Brain pericyte (primary cell): Measurements from ENCODE around the gene GRM1.
A peak's percentile ranks its signal among the peaks of the same experiment; 100 is the strongest.
"Not testable (repeated sequence)": the region's sequence is repeated elsewhere in the genome, so short reads cannot be mapped to it uniquely, and the experiment has no call there.

ENCODE experiments used
- DNase-seq: peaks from one replicate; pipeline ENCODE4 v3.0.0-alpha.2; 2012; ENCODE audit warnings: low read depth, low spot score

GRM1 gene

DNA sequence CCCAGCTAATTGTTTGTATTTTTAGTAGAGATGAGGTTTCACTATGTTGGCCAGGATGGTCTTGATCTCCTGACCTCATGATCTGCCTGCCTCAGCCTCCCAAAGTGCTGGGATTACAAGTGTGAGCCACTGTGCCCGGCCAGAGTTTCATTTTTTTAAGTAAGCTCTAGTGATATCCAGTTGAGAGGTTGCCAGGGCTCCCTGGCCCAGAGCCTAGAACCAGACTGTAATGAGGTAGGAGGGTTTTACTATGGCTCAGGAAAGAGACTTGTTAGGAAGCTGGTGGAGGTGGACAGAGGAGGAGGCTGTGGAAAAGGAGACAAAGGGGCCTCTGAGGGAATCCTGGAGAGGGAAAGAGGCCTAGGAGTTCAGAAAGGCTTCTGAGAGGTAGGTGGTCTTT is 242.3 kb downstream of the GRM1 start:
- DNase-seq = not testable (repeated sequence)

DNA sequence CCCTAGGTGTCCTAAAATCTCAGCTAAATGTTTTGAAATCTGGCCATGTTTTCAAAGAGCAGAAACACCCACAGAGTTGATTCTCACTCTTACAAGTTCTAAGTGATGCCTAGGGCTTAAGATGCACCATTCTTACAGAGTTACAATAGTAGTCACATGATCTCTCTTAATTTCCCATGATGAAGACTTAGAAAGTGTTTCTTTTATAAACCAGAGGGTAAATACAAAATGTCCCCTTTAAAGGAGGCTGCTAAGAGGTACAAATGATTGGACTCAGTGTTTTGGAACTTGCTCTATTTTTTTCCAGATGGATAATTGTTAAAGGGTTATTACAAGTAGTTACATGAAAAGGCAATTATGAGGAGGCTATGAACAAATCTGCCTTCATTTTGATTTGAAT is 244.6 kb downstream of the GRM1 start:
- no peak for DNase-seq

DNA sequence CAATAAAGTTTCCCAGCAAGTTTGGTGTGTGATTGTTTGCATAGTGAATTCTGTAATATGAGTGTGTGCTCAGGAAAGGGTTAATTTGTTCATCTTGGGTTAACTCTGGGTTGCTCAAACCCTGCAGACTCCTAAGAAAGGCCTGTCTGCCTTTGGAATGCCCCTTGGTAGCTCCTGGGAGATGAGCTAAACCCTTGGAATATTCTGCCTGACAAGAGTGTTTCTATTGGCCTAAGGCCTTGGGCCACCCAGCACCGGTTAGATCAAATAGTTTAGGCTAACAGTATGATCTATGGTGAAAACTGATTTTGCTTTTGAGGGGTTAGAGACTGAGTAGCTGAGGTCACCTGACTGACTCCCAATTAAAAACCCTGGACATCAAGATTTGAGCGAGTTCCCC is 248.3 kb downstream of the GRM1 start:
- no peak for DNase-seq

DNA sequence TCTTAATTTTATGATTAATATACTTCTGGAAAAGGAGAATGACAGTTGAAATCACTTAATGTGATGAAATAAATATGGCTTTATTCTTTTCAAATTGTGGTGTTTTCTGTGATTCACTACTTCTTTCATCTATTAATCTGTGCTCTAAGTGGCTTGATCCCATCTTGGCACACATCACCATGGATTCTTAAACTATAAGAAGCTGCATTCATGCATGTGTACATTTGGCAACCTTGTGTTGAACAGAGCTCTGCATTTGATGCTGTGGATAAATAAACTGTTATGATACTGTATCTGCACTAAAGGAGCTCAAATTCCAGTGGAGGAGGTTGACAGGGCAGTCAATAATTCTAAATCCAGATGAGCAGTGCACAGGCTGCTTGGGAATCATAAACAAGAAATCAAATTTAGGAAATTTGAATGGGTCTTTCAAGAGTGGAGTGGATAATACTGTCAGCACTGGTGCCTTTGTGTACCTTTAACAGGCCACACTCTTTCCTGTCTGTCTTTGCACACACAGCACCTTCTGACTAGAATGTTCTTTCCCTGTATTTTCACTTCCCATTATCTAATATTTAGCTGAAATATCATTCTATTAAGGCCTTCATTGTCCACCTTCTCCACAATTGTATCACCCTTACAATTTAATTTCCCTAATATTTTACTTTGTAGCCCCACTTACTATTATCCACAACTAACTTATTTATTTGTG is 252.9 kb downstream of the GRM1 start:
- no peak for DNase-seq

DNA sequence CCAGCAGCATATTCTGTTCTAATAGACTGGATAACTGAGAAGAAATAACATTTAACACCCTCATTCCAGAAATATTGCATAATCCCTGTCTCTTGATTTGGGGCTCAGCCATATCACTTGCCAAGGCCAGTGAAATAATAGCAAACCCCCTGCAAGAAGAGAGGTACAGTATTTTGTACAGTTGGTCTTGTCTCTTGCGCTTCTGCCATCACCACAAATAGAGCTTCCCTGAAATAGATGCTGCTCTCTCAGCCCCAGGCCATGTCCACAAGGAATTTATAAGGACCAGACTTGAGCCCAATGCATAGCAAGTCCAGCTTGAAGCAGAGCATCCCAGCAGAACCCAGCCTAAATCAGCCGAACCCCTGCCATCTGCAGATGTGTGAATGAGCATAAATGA is 254.0 kb downstream of the GRM1 start:
- DNase-seq = no peak

DNA sequence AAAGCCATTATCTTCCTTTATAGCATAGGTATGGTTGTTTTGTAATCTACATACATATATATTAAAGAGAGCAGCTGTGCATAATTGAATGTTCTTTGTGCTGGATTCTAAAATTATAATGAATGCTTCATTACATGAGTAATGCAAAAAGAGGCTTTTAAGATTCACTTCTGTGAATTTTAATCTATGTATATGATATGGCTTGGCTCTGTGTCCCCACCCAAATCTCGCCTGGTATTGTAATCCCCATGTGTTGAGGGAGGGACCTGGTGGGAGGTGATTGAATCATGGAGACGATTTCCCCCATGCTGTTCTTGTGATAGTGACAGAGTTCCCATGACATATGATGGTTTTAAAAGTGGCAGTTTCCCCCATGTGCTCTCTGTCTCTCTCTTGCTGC is 255.4 kb downstream of the GRM1 start:
- DNase-seq = no peak

DNA sequence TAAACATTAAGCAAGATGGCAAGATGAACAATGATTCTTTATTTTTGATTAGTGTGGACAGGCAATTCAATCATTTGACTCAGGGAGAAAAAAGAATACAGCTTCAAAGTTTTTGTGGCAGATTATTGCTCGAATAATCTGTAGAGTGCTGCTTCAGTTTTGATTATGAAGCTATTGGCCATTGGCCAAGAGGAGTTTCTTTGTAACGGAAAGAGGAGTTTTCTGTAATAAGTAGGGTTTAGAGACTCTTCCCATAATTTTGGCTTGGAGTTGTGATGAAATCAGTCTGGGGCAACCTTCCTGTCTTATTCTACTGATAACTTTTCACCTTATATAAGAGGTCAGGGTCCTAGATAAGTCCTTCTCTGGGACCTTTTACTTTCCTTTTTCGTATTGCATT is 258.1 kb downstream of the GRM1 start:
- DNase-seq = no peak

DNA sequence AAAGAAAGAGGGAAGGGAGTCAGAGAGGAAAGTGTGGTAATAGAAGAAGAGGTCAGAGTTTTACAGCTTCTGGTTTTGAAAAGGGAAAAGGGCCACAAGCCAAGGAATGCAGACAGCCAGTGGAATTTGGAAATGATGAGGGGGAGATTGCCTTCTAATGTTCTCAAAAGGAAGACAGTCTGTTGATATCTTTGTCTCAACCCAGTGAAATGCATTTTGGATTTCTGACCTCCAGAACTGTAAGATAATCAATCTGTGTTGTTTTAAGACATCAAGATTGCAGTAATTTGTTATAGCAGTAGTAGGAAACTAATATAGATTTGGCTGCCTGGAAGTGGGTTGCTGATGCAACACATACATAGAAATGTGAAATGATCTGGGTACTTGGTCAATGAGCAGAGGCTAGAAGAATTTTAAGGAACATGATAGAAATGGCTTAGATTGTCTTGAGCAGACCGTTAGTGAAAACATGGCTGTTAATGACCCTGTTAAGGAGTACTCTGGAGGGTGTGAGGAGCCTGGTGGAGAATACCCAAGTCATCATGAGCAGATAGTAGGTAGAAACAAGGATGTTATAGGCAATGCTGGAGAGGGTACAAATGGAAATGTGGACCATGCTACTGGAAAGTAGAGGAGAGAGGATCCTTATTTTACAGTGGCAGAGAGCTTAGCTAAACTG is 259.0 kb downstream of the GRM1 start:
- no peak for DNase-seq

DNA sequence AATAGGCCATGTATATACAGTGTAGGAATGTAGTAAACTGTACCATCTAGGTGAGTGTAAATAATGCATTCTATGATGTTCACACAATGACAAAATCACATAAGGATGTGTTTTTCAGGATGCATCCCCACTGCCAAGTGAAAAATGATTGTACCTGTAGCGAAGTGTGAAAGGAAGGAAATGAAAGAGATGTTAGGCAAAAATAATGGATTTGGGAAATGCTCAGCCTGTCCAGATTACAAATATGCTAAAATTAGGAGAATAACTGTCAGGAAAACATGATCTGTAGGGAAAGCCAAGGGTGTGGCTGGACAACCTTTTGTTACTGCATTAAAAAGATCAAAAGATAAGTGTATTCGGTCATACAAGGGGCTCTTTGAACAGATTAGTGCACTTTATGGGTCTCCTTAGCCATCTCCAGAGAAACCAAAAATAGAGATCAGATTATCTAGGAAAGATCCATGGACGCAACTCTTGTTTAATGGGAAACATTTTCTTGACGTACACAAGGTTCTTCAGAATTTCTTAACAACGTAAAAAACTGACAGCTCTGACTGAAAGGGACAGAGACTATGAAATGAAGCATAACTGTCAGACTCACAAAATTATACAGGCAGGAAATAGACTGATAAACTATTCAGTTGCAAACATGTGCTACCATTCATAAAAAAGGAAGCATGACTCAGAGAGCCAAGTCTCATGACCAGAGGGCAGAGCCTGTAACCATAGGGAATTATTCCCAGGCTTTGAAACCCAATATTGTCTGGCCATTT is 261.1 kb downstream of the GRM1 start:
- peak; percentile 55 for DNase-seq

DNA sequence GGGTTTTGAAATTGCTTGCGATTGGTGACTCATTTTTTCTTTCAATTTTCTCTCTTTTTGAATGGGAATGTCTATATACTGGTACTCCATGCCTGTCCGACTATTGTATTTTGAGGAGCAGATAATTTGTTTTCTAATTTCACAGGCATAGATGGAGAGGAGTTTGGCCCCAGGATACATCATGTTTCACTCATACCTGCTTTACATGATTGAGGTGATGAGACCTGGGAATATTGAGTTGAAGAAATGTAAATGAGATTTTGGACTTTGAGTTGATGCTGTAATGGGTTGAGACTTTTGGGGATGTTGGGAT is 261.7 kb downstream of the GRM1 start:
- no peak for DNase-seq

DNA sequence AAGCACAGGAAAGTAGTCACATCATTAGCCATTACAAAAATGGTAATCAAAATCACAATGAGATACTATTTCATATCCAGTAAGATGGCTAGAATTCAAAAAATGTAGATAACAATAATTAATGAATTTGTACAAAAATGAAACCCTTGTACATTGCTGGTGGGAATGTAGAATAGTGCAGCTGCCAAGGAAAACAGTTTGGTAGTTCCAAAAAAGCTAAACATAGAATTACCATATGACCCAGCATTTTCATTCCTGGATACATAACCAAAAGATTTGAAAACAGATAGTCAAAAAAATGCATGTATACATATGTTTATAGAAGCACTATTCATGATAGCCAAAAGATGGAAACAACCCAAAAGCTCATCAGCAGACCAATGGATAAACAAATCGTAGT is 263.6 kb downstream of the GRM1 start:
- no peak for DNase-seq

DNA sequence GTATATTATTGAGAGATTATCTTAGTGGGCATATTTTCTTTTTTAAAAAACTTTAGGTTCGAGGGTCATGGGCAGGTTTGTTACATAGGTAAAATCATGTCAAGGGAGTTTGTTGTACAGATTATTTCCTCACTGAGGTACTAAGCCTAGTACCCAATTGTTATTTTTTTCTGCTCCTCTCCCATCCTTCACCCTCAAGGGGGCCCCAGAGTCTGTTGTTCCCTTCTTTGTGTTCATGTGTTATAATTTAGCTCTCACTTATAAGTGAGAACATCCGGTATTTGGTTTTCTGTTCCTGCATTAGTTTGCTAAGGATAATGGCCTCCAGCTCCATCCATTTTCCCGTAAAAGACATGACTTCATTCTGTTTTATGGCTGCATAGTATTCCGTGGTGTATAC is 266.8 kb downstream of the GRM1 start:
- DNase-seq = no peak

DNA sequence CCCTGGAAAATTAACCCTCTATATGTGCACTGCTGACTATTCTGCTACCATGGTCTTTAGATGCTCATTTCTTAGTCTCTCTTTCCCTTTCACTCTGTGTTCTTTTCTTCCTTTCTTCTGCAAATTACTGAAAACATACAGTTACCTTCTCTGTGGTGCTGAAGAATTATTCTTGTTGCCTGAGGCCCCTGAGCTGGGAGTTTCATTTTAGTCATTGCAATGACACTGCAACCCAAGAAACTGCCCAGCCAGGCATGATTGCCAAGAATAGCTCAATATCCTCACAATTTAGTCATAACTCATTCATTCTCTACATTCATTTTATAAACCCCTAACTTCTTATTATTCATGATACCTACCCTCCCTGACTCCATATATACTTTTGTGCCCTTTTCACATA is 269.0 kb downstream of the GRM1 start:
- DNase-seq = no peak

DNA sequence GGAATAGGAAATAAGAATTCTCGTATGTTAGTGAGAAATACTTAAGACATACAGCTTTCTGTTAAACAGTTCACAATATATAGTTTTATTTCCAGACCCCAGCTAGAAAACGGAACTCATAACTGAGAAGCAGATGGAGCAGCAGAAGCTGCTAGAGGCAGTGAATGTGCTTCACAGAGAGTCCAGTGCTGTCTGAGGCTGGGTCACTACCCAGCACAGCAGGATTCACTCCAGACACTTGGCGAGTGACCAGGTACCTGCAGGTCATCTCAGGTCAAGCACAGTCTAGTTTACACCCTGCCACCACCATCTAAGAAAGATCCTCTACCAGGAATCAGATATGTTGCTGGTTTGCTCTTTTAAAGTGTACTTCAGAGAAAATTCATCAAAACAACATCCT is 271.7 kb downstream of the GRM1 start:
- no peak for DNase-seq

DNA sequence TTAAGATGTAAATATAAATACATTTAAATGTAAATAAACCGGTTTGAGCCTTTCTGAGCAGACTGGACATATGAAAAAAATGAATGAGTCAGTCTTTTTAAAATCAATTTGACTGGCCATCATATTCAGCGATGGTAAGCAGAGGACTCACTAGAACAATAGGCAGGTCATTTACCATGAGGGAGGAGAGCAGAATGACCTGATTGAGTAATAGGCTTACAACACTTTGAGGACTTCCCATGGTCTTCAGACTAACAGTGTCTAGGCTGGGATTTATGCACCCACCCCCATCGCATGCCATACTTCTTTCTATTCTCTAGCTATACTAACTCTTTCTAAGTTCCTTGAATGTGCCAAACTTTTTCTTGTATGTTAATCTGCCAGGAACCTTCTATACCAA is 272.9 kb downstream of the GRM1 start:
- no peak for DNase-seq

DNA sequence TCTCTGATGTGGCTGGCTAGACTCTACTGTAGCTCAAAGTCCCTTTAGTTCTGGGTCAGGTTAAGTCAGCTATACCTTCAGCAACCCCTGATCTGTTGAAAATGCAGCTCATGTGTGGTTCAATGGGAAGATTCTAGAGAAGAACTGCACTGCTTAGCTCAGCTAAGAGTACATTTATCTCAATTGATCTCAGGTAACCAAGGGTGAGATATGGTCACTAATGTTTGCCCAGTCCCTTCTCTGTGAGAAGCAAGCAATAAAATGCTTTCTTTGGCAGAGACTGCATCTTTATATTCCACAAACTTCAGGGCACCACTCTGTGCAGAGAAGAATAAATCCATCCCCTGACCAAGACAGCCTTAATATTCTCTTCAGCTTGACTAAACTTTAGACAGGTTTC is 274.1 kb downstream of the GRM1 start:
- DNase-seq = no peak

DNA sequence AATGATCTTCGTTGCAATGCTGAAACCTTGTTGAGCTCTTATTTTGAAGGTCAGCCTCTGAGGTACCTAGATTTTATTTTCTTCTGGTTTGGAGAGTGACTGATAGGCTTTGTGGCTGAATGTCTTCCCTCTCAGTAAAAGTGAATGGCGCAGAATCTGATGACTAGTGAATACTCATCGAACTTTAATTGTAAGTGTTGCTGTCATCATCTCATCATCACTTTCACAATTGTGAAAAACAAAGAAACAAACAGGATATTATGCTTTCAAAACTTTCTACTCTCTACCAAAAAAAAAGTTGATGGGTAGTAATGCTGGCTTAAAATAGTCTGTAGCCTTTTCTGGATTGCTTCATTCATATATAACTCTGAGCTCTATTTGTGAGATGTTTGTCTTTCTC is 275.3 kb downstream of the GRM1 start:
- DNase-seq = no peak

DNA sequence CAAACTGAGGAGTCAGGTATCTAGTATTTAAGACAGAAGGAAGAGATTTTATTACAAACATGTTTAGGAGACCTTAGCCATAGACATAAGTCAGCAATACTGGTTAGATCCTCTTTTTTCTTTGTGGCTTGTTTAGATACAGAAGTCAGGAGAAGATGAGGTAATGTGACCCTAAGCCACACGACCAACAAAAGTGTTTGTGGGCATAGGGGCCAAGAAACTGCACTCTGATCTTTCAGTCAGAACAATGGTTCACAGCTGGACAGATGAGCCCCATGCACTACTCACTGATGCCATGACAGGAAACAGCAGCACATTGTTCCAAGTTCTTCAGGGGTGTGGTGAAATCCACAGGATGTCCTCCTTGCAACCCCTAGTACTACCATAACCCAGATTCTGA is 276.2 kb downstream of the GRM1 start:
- DNase-seq = no peak

DNA sequence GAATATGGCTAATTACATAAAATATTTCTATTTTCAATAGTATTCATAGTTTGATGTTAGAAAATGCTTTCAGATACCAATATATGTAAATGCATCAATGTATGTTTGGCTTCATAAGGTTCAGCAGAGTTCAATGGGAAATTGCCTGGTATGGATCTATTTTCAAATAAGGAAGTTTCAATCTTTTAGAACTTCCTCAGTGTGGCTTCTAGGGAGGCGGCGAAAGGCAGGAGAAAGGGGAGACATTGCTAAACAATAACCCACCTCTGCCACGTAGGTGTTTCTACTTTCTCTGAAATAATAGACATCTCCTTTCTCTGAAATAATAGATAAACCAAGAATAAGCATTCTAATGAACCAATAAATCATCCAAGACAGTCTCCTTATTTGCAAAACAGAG is 277.1 kb downstream of the GRM1 start:
- DNase-seq = no peak

DNA sequence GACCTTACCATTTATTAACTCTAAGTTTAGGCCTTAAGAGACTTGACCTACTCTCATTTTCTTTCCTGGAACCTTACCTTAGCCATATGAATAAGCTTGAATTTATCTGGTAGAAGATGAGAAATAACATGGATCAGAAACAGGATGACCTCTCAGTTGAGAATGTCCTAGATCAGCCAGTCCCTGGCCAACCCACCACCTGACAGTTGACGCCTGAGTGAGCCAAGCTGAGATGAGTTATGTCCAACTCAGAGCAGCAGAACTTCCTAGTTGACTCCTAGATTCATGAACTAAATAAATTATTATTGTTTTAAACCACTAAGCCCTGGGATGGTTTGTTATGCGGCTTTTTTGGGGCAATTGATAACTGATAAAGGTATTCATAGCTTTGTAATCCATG is 281.8 kb downstream of the GRM1 start:
- DNase-seq = no peak

DNA sequence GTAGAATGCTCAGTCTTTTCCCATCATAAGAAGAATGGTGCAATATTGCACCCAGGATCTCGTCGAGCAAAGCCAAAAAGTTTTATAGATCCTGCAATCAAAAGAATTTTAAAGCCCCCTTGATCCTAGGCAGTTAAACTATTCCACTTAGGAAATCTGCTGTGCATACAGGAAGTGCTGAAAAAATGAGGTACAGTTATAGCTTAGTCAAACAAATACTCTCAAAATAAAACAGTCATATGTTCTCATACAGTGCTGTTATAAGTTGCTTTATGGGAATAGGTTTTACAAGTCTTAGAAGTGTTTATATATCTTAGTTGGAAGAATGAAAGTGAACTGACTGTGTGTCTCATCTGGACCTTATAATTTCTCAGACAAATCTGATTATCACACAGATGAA is 282.2 kb downstream of the GRM1 start:
- DNase-seq = no peak

DNA sequence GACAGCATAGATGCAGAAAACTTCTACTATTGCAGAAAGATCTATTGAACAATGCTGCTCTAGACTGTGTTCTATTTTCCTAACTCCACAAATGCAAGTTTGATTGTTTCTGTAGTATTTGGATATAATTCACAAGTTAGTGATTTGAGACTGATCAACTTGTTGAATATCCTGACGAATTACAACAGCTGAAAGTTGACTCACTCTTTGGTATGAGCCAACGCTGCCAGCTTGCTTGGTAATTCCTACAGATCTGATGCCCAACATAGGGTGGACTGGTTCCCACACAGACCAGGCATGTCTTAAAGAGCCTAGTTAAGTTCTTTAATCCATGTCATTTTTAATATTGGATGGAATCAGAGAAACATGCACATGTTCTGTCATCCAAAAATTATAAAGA is 283.7 kb downstream of the GRM1 start:
- DNase-seq = no peak
